ENCODE data around the gene AK3.
A peak's percentile ranks its signal among the peaks of the same experiment; 100 is the strongest.

Gene AK3

GRCh38 chr9:4701526-4701925, 39.5 kb downstream of the AK3 start:
- DNase-seq: no peak

GRCh38 chr9:4700932-4701331, 40.1 kb downstream of the AK3 start:
- DNase-seq: no peak

- DNase-seq: no peak
Measured at GRCh38 chr9:4700091-4700490, 40.9 kb downstream of the AK3 start.

GRCh38 chr9:4691795-4692194, 49.2 kb downstream of the AK3 start:
- DNase-seq: no peak

GRCh38 chr9:4690144-4690543, 50.9 kb downstream of the AK3 start:
- DNase-seq: no peak

- no peak for DNase-seq
Measured at GRCh38 chr9:4689687-4690104, 51.3 kb downstream of the AK3 start.

GRCh38 chr9:4689021-4689420, 52.0 kb downstream of the AK3 start:
- no peak for DNase-seq

- DNase-seq: no peak
Measured at GRCh38 chr9:4686584-4686983, 54.4 kb downstream of the AK3 start.

- no peak for DNase-seq
Measured at GRCh38 chr9:4686112-4686511, 54.9 kb downstream of the AK3 start.

- DNase-seq: no peak
Measured at GRCh38 chr9:4684820-4685219, 56.2 kb downstream of the AK3 start.

- no peak for DNase-seq
Measured at GRCh38 chr9:4680750-4681149, 60.3 kb downstream of the AK3 start.

- no peak for DNase-seq
Measured at GRCh38 chr9:4680173-4680525, 60.9 kb downstream of the AK3 start.

GRCh38 chr9:4679268-4680172, 61.5 kb downstream of the AK3 start, which contains the start of gene CDC37L1:
CDC37L1 (plus strand) TSS chr9:4679569; CDS start chr9:4679768, 199 bp downstream.
- DNase-seq: peak; percentile 94

- peak; percentile 27 for DNase-seq
Measured at GRCh38 chr9:4678679-4679267, 62.2 kb downstream of the AK3 start.

- DNase-seq: no peak
Measured at GRCh38 chr9:4677392-4677791, 63.6 kb downstream of the AK3 start.

GRCh38 chr9:4674783-4675182, 66.2 kb downstream of the AK3 start:
- DNase-seq: no peak

- no peak for DNase-seq
Measured at GRCh38 chr9:4671737-4672136, 69.3 kb downstream of the AK3 start.

- DNase-seq: no peak
Measured at GRCh38 chr9:4670591-4670990, 70.4 kb downstream of the AK3 start.

- DNase-seq: no peak
Measured at GRCh38 chr9:4669890-4670289, 71.1 kb downstream of the AK3 start.

- DNase-seq: no peak
Measured at GRCh38 chr9:4668604-4669003, 72.4 kb downstream of the AK3 start.

- DNase-seq: no peak
Measured at GRCh38 chr9:4667681-4668080, 73.3 kb downstream of the AK3 start.

- DNase-seq: peak; percentile 61
Measured at GRCh38 chr9:4666042-4666699, 74.8 kb downstream of the AK3 start, which contains the start of gene SPATA6L. SPATA6L (minus strand) TSS chr9:4666480; CDS start chr9:4666250, 230 bp downstream.

GRCh38 chr9:4665357-4665756, 75.6 kb downstream of the AK3 start:
- peak; percentile 24 for DNase-seq

GRCh38 chr9:4663956-4664355, 77.0 kb downstream of the AK3 start:
- no peak for DNase-seq

Data from NCI-H748 treated with DMSO at 0.1 percent for 48 hours (cell line).